H1 (cell line): ENCODE results near the gene BCL2L1. TPM values are rescaled to one million over a fixed set of nuclear protein-coding genes. Genes with fewer than 3 reads are reported as not detected.
A peak's percentile ranks its signal among the peaks of the same experiment; 100 is the strongest.

Experiments
- CTCF ChIA-PET: fragments of 300-600 bp; sonication (Branson Sonifier 250); formaldehyde crosslinking; loops from one replicate; lab custom pipeline; 2021; ENCODE audit not compliant: partially characterized antibody; lab: Charles Lee
- POLR2A ChIA-PET: fragments of 300-600 bp; sonication (Branson Sonifier 250); formaldehyde crosslinking; loops from one replicate; lab custom pipeline; 2021; ENCODE audit warnings: inconsistent platforms; ENCODE audit not compliant: partially characterized antibody; lab: Charles Lee
- DNase-seq, 2 experiments: peaks; one replicate each; pipeline versions ENCODE4 v3.0.0 to v3.0.0-alpha.2; 2010 to 2022; ENCODE audit warnings: low spot score in 2 of 2, low read depth in 1 of 2, mixed read lengths in 1 of 2
- FAIRE-seq: peaks from 2 replicates; lab custom pipeline; 2011; peaks lifted over from hg19 to GRCh38; lab: Jason Lieb, UNC
- H2AFZ ChIP-seq: 2 replicates; pipeline ENCODE4 v1.8.1; 2012; ENCODE audit warnings: low read length, inconsistent platforms
- H2AK5ac ChIP-seq: 2 replicates; pipeline ENCODE4 v1.6.1; 2013; ENCODE audit warnings: low read depth, low read length
- H2BK120ac ChIP-seq: replicated peaks from 2 replicates; pipeline ENCODE3; 2013; ENCODE audit warnings: low read depth, low read length, inconsistent platforms
- H2BK12ac ChIP-seq: 2 replicates; pipeline ENCODE4 v1.6.1; 2013; ENCODE audit warnings: low read depth, low read length
- H2BK15ac ChIP-seq: 2 replicates; pipeline ENCODE4 v1.6.1; 2013; ENCODE audit warnings: low read length
- H2BK20ac ChIP-seq: 2 replicates; pipeline ENCODE4 v1.6.1; 2013; ENCODE audit warnings: low read length
- H2BK5ac ChIP-seq: 2 replicates; pipeline ENCODE4 v1.6.1; 2013; ENCODE audit warnings: low read depth, low read length
- H3K14ac ChIP-seq: 2 replicates; pipeline ENCODE4 v1.6.1; 2013; ENCODE audit warnings: inconsistent platforms; ENCODE audit not compliant: insufficient read length
- H3K18ac ChIP-seq: 2 replicates; pipeline ENCODE4 v1.6.1; 2013; ENCODE audit warnings: low read length; ENCODE audit errors: extremely low read depth
- H3K23ac ChIP-seq: 2 replicates; pipeline ENCODE4 v1.6.1; 2013; ENCODE audit warnings: inconsistent platforms; ENCODE audit not compliant: insufficient read length
- H3K23me2 ChIP-seq: 2 replicates; pipeline ENCODE4 v1.6.1; 2013; ENCODE audit warnings: low read depth, low read length
- H3K27ac ChIP-seq: 2 replicates; pipeline ENCODE4 v1.6.1; 2011; ENCODE audit warnings: low read depth, low read length, inconsistent platforms
- H3K27me3 ChIP-seq, 4 experiments: replicated peaks in 1 of 4; 1 replicate in 1 of 4; 2 replicates in 3 of 4; pipeline versions ENCODE4 v1.6.1 to v1.8.1; 2011 to 2013; ENCODE audit warnings: low read length in 3 of 4, mild to moderate bottlenecking in 3 of 4, inconsistent platforms in 2 of 4, mixed read lengths in 2 of 4, moderate library complexity in 1 of 4; ENCODE audit not compliant: control insufficient read depth in 3 of 4, insufficient read depth in 3 of 4; ENCODE audit errors: extremely low read depth in 1 of 4
- H3K36me3 ChIP-seq, 4 experiments: 2 replicates each; pipeline versions ENCODE4 v1.6.1 to v1.8.1; 2011 to 2013; ENCODE audit warnings: mild to moderate bottlenecking in 4 of 4, low read length in 3 of 4, moderate library complexity in 2 of 4, control low read depth in 1 of 4, inconsistent platforms in 1 of 4; ENCODE audit not compliant: insufficient read depth in 4 of 4, control insufficient read depth in 2 of 4
- H3K4ac ChIP-seq: replicated peaks from 2 replicates; pipeline ENCODE3; 2013; ENCODE audit warnings: low read length, low read depth, mixed read lengths, inconsistent platforms; ENCODE audit not compliant: insufficient read length
- H3K4me1 ChIP-seq, 4 experiments: replicated peaks in 1 of 4; 1 replicate in 1 of 4; 2 replicates in 3 of 4; pipeline versions ENCODE4 v1.6.1 to v1.8.1; 2011 to 2013; ENCODE audit warnings: low read length in 3 of 4, inconsistent platforms in 2 of 4, mixed read lengths in 1 of 4; ENCODE audit not compliant: insufficient read depth in 4 of 4, control insufficient read depth in 3 of 4
- H3K4me2 ChIP-seq, 2 experiments: 2 replicates each; pipeline versions ENCODE4 v1.6.1 to v1.8.1; 2011 to 2013; ENCODE audit warnings: low read depth in 2 of 2, low read length in 2 of 2, control low read depth in 1 of 2, inconsistent platforms in 1 of 2, mild to moderate bottlenecking in 1 of 2; ENCODE audit not compliant: insufficient read depth in 1 of 2
- H3K4me3 ChIP-seq, 4 experiments: fragments of 200-600, 300-600 bp in 1 of 4; sonication (generic), shearing (Covaris generic), sonication (Bioruptor Twin) in 1 of 4; 2 replicates each; pipeline versions ENCODE4 v1.5.1 to v1.8.1; 2011 to 2016; ENCODE audit warnings: low read length in 4 of 4, low read depth in 3 of 4, control low read depth in 2 of 4, inconsistent platforms in 2 of 4, mild to moderate bottlenecking in 2 of 4, mixed read lengths in 1 of 4, moderate library complexity in 1 of 4; ENCODE audit not compliant: insufficient read depth in 2 of 4; ENCODE audit errors: extremely low read depth in 1 of 4
- H3K56ac ChIP-seq: replicated peaks from 2 replicates; pipeline ENCODE3; 2013; ENCODE audit warnings: low read depth, mild to moderate bottlenecking, mixed read lengths, low read length, inconsistent platforms; ENCODE audit not compliant: insufficient read length
- H3K79me1 ChIP-seq: 2 replicates; pipeline ENCODE4 v1.6.1; 2013; ENCODE audit warnings: low read depth, low read length, control low read depth
- H3K79me2 ChIP-seq, 2 experiments: 2 replicates each; pipeline versions ENCODE4 v1.6.1 to v1.8.1; 2012 to 2013; ENCODE audit warnings: low read length in 2 of 2, mild to moderate bottlenecking in 2 of 2, inconsistent platforms in 1 of 2; ENCODE audit not compliant: insufficient read depth in 2 of 2, control insufficient read depth in 1 of 2
- H3K9ac ChIP-seq, 4 experiments: replicated peaks in 1 of 4; 1 replicate in 1 of 4; 2 replicates in 3 of 4; pipeline versions ENCODE4 v1.6.1 to v1.8.1; 2011 to 2013; ENCODE audit warnings: low read depth in 3 of 4, low read length in 3 of 4, control low read depth in 2 of 4, mild to moderate bottlenecking in 2 of 4, moderate library complexity in 2 of 4, inconsistent platforms in 1 of 4; ENCODE audit errors: extremely low read depth in 1 of 4
- H3K9me3 ChIP-seq, 2 experiments: 2 replicates each; pipeline versions ENCODE4 v1.6.1 to v1.8.1; 2012 to 2013; ENCODE audit warnings: mild to moderate bottlenecking in 2 of 2, moderate library complexity in 2 of 2, control low read depth in 1 of 2, inconsistent platforms in 1 of 2, low read depth in 1 of 2, low read length in 1 of 2, mixed read lengths in 1 of 2; ENCODE audit not compliant: insufficient read depth in 2 of 2
- H4K20me1 ChIP-seq, 2 experiments: replicated peaks in 1 of 2; 2 replicates each; pipeline versions ENCODE3 to v1.8.1; 2011 to 2013; ENCODE audit warnings: inconsistent platforms in 2 of 2, low read length in 2 of 2, mild to moderate bottlenecking in 1 of 2; ENCODE audit not compliant: insufficient read depth in 2 of 2, control insufficient read depth in 1 of 2
- H4K5ac ChIP-seq: 2 replicates; pipeline ENCODE4 v1.6.1; 2013; ENCODE audit warnings: low read length, low read depth, mixed read lengths, inconsistent platforms; ENCODE audit not compliant: insufficient read length
- H4K8ac ChIP-seq: 2 replicates; pipeline ENCODE4 v1.8.0; 2013; ENCODE audit warnings: mild to moderate bottlenecking, moderate library complexity, low read length, inconsistent platforms; ENCODE audit not compliant: insufficient read depth; ENCODE audit errors: extremely low read depth
- H4K91ac ChIP-seq: replicated peaks from 2 replicates; pipeline ENCODE3; 2013; ENCODE audit warnings: low read length, mixed read lengths, inconsistent platforms; ENCODE audit not compliant: insufficient read length
- CTBP2 ChIP-seq: IDR thresholded peaks from 2 replicates; pipeline ENCODE4 v1.7.0; 2011; ENCODE audit warnings: borderline replicate concordance, mild to moderate bottlenecking, moderate library complexity, mixed read lengths, low read length; ENCODE audit not compliant: insufficient read depth, insufficient read length
- RXRA ChIP-seq: IDR thresholded peaks from 2 replicates; pipeline ENCODE4 v1.6.1; 2011; ENCODE audit warnings: low read depth, mild to moderate bottlenecking, low read length, moderate library complexity; ENCODE audit not compliant: insufficient read depth
- TEAD4 ChIP-seq: IDR thresholded peaks from 2 replicates; pipeline ENCODE4 v1.6.1; 2012; ENCODE audit warnings: low read depth, low read length, inconsistent platforms, mixed read lengths
- WGBS, 2 experiments: shearing (Covaris generic) in 1 of 2; methylation state at CpG; one replicate each; pipeline versions ENCODE4 v1.1.6 to v1.1.7; 2013 to 2015; ENCODE audit warnings: low lambda C conversion rate in 2 of 2, mixed read lengths in 2 of 2, inconsistent platforms in 1 of 2, low coverage in 1 of 2, missing lambda C conversion rate in 1 of 2; ENCODE audit not compliant: insufficient replicate concordance in 2 of 2, insufficient coverage in 1 of 2, insufficient read length in 1 of 2; ENCODE audit errors: extremely low coverage in 1 of 2, missing lambda C conversion rate in 1 of 2; 5-methylcytosine and 5-hydroxymethylcytosine counted together
- polyA plus RNA-seq, 7 experiments: library from polyadenylated mRNA; depleted of rRNA in 3 of 7; stranded (reverse) in 5 of 7; unstranded in 2 of 7; fragments of >200 nt in 5 of 7; fragments of 200-250 nt in 2 of 7; gene quantifications; 1 replicate in 5 of 7; 2 replicates in 1 of 7; 4 replicates in 1 of 7; pipeline versions ENCODE4 v1.2.1 to v1.2.3, GENCODE V29; 2011 to 2013; ENCODE audit warnings: missing spikeins in 2 of 7, mixed read lengths in 2 of 7
- total RNA-seq: library from RNA; stranded (reverse); fragmentation: NEBNext Ultra II Directional; extraction: Animal tissue kit (Norgen Biotek cat#: 25700); gene quantifications from 2 replicates; pipeline ENCODE4 v1.2.1, GENCODE V29; 2021

BCL2L1 gene
- total and polyA plus RNA-seq, 2 of the 8 experiments (the other 6 are each of a cell fraction or from before 2014, with no cell fraction given) = 64.9 to 66.1 TPM

DNA sequence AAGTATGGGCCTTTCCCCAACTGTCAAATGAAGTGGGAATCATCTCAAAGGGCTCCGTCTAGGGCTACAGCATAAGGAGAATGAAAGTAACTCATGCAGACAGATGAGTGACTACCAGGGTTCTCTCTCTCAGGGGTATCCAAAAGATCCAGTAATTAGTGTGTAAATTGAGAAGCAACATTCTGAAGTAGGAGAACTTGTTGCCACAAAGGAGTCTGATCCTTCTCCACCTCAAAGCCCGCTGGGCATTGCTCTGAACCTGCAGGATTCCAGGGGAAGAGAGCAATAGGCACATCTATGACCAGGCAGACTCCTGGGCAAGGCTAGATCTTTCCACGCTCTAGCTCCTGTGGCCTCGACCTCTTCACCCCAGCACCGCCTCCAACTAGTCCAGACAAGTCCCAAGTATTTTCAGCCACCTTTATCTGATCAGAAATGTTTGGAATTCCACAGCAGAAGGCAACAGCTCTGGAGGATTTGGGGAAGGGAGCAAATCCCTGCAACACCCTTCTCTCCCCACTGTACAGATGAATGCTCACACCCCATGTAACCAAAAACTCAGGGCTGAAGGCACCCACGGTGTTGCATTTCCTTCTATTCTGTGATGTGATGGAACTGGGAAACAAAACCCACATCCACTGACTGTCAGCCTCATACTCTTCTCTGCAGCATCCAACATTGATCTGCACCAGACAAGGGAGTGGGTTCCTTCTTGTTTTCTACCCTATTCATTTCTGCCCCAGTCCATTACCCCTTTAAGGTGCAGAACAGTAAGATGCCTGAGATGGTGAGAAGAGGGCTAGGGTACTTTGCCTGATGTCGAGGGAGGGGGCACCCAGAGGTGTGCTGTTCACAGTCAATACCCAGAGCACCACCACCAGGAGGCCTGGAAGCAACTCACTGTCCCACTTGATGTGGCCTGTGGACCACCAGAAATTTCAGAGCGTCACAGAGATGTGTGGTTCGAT, 44.0 kb downstream of the BCL2L1 start:
- H3K56ac ChIP-seq = no peak overlapping the region
- FAIRE-seq (no peak), DNase-seq (no peak)
- H2BK120ac ChIP-seq = peak overlapping the region; percentile 18
- no peaks in the 10 kb centered on the region for H3K9me3 ChIP-seq
- no peak overlapping the region for H3K4me2 ChIP-seq
- peaks cover 8% of the 10 kb centered on the region; the same call in 1 of the 2 replicates for H3K79me1 ChIP-seq
- no peak overlapping the region for H4K5ac ChIP-seq
- no peak for TF ChIP-seq CTBP2
- peak; percentile 68 for TF ChIP-seq TEAD4
- TF ChIP-seq RXRA = 0 out of 2 replicates have a peak, but pooled peaks have one; percentile 25
- no peak overlapping the region for H3K18ac ChIP-seq
- H2BK5ac ChIP-seq = peak overlapping the region; percentile 2; the same call in 1 of the 2 replicates
- peaks cover 0 to 11% of the 10 kb centered on the region in 2 experiments; a peak in 2 of 4 replicates for H3K79me2 ChIP-seq
- POLR2A ChIA-PET = interaction anchor here (0.8 to 1.1 kb wide), 3 partner anchors 12 to 20 kb away, joined by 3 to 4 read pairs (median 3); no protein-coding TSS in a partner anchor
- H4K20me1 ChIP-seq = no peaks in the 10 kb centered on the region
- H2AFZ ChIP-seq = no peak overlapping the region
- no peak overlapping the region for H3K4ac ChIP-seq
- H2BK12ac ChIP-seq = peak overlapping the region; percentile 83
- no peaks in the 10 kb centered on the region for H3K27me3 ChIP-seq
- H3K4me3 ChIP-seq = no peak overlapping the region
- 0 out of 2 replicates have a peak overlapping the region, but pooled peaks have one; percentile 15 for H3K27ac ChIP-seq
- CTCF ChIA-PET = interaction anchor here (1.1 to 9.3 kb wide), 6 partner anchors 17 to 45 kb away, joined by 3 to 52 read pairs (median 6); no protein-coding TSS in a partner anchor
- H3K14ac ChIP-seq = no peak overlapping the region
- no peak overlapping the region; the same call in none of the 2 replicates for H2BK20ac ChIP-seq
- peaks cover 3 to 7% (median 6%) of the 10 kb centered on the region in 4 experiments; a peak in 6 of 7 replicates for H3K4me1 ChIP-seq
- peaks cover 0 to 2% (median 0%) of the 10 kb centered on the region in 4 experiments; a peak in 3 of 8 replicates for H3K36me3 ChIP-seq
- no peak overlapping the region for H4K8ac ChIP-seq
- no peak overlapping the region for H2AK5ac ChIP-seq
- H2BK15ac ChIP-seq = no peak overlapping the region
- no peak overlapping the region; a peak in 1 of 7 replicates for H3K9ac ChIP-seq
- H3K23me2 ChIP-seq = no peaks in the 10 kb centered on the region
- no peak overlapping the region for H3K23ac ChIP-seq
- H4K91ac ChIP-seq = peak overlapping the region; percentile 30
- 90% methylated on average over 9 of the region's 9 CpGs; no CpG with 5 or more reads in 1 of the 2 experiments for WGBS, 2 experiments
